ENCODE measurements around the gene UBR1. TPM values are rescaled to one million over a fixed set of nuclear protein-coding genes. Genes with fewer than 3 reads are reported as not detected.

UBR1 gene
- polyA plus RNA-seq, 2 of the 4 experiments (the other 2 are of a cell fraction), result 5.8 to 10.5 TPM

DNA sequence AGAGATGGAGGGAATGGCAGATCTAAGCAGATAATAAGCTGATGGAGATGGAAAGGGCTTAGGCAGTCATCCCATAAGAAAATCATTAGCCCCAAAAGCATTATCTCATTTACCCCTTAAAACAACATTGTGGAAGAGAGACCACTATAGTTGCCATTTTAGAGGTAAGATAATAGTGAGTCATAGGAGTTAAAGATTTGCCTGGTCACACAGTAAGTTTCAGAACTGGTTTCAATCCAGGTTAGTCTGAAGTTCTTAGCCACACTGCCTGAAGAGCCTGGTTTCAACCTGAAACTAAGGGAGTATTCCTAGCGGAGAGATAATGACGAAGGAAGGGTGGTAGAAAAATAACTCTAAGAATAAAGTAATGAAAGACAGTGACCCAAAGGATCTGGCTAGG lies 13.0 kb upstream of the UBR1 start:
- no peak for ATAC-seq
- CTCF ChIA-PET, result no interaction called here
- no peak for DNase-seq (ENCODE audit: low read depth in 1 of 2, low spot score in 1 of 2)
- H3K4me3 ChIP-seq, result no peak overlapping the region
- H3K9me3 ChIP-seq, result no peaks in the 10 kb centered on the region
- H3K4me1 ChIP-seq, result no peaks in the 10 kb centered on the region; the same call in 2 of the 3 replicates
- H3K27ac ChIP-seq, result no peak overlapping the region
- no peak for TF ChIP-seq ZFP36 (IDR thresholded peaks at IDR 0.05; ENCODE audit: borderline replicate concordance, partially characterized antibody)
- TF ChIP-seq KDM1A (IDR thresholded peaks at IDR 0.05; ENCODE audit: low read depth), result no peak
- H3K4me2 ChIP-seq, result no peak overlapping the region
- POLR2A ChIA-PET, result no interaction called here
- 74% methylated on average over 2 of the region's 2 CpGs for whole genome bisulfite sequencing (ENCODE audit: missing lambda C conversion rate)
- FAIRE-seq, result no peak

DNA sequence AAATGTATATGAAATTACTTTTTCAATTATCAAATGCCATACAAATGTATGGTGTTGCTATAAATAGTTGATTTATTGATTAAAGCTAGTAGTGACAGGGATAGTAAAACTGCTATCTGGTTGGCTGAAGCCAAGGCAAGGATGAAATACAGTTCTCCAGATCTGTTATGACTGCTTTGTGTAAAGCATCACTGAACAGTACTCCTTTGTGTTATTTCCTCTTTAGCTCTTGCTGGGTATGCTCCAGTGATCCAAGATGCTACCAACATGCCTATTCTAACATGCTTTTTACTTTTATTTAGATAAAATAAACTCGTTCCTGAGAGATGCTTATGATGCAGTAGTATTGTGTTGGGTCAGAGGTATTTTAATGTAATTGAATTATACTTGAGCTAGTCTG lies 12.4 kb upstream of the UBR1 start:
- no peak for DNase-seq (ENCODE audit: low read depth in 1 of 2, low spot score in 1 of 2)
- H3K27ac ChIP-seq, result no peak overlapping the region

DNA sequence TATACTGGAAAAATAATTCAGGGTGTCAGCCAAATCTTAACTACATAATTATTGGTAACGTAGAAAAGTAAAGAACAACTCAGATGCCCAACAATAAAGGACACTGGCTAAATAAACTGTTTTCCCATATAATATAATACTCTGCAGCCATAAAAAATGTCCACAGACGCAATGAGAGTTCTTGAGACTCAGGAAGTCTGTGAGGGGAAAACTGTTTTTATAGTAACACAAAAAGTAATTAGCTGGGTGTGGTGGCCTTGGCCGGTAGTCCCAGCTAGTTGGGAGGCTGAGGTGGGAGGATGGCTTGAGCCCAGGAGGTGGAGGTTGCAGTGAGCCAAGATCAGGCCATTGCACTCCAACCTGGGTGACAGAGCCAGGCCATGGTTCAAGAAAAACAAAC lies 5.5 kb upstream of the UBR1 start:
- ChIA-PET CTCF (no interaction called here), POLR2A (no interaction called here)
- H3K9me3 ChIP-seq, result no peaks in the 10 kb centered on the region
- H3K4me3 ChIP-seq, result no peak overlapping the region
- no peak overlapping the region for H3K4me2 ChIP-seq
- H3K27ac ChIP-seq, result no peak overlapping the region
- FAIRE-seq (no peak), DNase-seq (ENCODE audit: low read depth in 1 of 2, low spot score in 1 of 2) (no peak), ATAC-seq (no peak)
- TF ChIP-seq RNF2 (IDR thresholded peaks at IDR 0.05; ENCODE audit: borderline replicate concordance, low read depth) (no peak), EHMT2 (IDR thresholded peaks at IDR 0.05; ENCODE audit: low read depth) (no peak), RCOR1 (IDR thresholded peaks at IDR 0.05; ENCODE audit: low read depth, low read length) (no peak), SMC3 (IDR thresholded peaks at IDR 0.05) (no peak), MYC (IDR thresholded peaks at IDR 0.05; ENCODE audit: borderline replicate concordance, low read length) (no peak), ZSCAN20 (CRISPR knock-in tag; IDR thresholded peaks at IDR 0.05) (no peak), KDM1A (IDR thresholded peaks at IDR 0.05; ENCODE audit: low read depth) (no peak), CBX8 (IDR thresholded peaks at IDR 0.05) (no peak), PHF8 (IDR thresholded peaks at IDR 0.05; ENCODE audit: borderline replicate concordance, low read depth) (no peak), HOXB5 (CRISPR knock-in tag; IDR thresholded peaks at IDR 0.05) (no peak), GATA3 (IDR thresholded peaks at IDR 0.05; ENCODE audit: borderline replicate concordance) (no peak), ZNF302 (CRISPR knock-in tag; IDR thresholded peaks at IDR 0.05) (no peak)
- TF ChIP-seq, protein P1, sequence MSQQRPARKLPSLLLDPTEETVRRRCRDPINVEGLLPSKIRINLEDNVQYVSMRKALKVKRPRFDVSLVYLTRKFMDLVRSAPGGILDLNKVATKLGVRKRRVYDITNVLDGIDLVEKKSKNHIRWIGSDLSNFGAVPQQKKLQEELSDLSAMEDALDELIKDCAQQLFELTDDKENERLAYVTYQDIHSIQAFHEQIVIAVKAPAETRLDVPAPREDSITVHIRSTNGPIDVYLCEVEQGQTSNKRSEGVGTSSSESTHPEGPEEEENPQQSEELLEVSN (IDR thresholded peaks at IDR 0.05; ENCODE audit: borderline replicate concordance, low read depth), result no peak
- TF ChIP-seq, protein P2, sequence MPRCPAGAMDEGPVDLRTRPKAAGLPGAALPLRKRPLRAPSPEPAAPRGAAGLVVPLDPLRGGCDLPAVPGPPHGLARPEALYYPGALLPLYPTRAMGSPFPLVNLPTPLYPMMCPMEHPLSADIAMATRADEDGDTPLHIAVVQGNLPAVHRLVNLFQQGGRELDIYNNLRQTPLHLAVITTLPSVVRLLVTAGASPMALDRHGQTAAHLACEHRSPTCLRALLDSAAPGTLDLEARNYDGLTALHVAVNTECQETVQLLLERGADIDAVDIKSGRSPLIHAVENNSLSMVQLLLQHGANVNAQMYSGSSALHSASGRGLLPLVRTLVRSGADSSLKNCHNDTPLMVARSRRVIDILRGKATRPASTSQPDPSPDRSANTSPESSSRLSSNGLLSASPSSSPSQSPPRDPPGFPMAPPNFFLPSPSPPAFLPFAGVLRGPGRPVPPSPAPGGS (IDR thresholded peaks at IDR 0.05), result no peak
- TF ChIP-seq, protein P3, sequence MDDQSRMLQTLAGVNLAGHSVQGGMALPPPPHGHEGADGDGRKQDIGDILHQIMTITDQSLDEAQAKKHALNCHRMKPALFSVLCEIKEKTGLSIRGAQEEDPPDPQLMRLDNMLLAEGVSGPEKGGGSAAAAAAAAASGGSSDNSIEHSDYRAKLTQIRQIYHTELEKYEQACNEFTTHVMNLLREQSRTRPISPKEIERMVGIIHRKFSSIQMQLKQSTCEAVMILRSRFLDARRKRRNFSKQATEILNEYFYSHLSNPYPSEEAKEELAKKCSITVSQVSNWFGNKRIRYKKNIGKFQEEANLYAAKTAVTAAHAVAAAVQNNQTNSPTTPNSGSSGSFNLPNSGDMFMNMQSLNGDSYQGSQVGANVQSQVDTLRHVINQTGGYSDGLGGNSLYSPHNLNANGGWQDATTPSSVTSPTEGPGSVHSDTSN (IDR thresholded peaks at IDR 0.05), result no peak
- TF ChIP-seq, protein P4, sequence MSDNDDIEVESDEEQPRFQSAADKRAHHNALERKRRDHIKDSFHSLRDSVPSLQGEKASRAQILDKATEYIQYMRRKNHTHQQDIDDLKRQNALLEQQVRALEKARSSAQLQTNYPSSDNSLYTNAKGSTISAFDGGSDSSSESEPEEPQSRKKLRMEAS (IDR thresholded peaks at IDR 0.05), result no peak
- TF ChIP-seq, protein P5, sequence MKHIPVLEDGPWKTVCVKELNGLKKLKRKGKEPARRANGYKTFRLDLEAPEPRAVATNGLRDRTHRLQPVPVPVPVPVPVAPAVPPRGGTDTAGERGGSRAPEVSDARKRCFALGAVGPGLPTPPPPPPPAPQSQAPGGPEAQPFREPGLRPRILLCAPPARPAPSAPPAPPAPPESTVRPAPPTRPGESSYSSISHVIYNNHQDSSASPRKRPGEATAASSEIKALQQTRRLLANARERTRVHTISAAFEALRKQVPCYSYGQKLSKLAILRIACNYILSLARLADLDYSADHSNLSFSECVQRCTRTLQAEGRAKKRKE (CRISPR knock-in tag; IDR thresholded peaks at IDR 0.05; ENCODE audit: low read depth), result no peak
- 81% methylated on average over 3 of the region's 3 CpGs for WGBS (ENCODE audit: missing lambda C conversion rate)
- peaks cover 4% of the 10 kb centered on the region; the same call in 1 of the 3 replicates for H3K4me1 ChIP-seq

More for the DNA sequence above, 12.4 kb upstream of the UBR1 start:
- H3K9me3 ChIP-seq, result no peaks in the 10 kb centered on the region
- ATAC-seq (no peak), FAIRE-seq (no peak)
- TF ChIP-seq FOSL2 (IDR thresholded peaks at IDR 0.05) (no peak), FOSL2 (CRISPR knock-in tag; IDR thresholded peaks at IDR 0.05) (no peak), CEBPB (IDR thresholded peaks at IDR 0.05) (no peak), NFE2L2 (conservative IDR thresholded peaks at IDR 0.05; ENCODE audit: low read length) (no peak), ZNF302 (CRISPR knock-in tag; IDR thresholded peaks at IDR 0.05) (no peak), RFX5 (IDR thresholded peaks at IDR 0.05) (no peak), MYC (IDR thresholded peaks at IDR 0.05; ENCODE audit: borderline replicate concordance, low read length) (no peak), HOXB5 (CRISPR knock-in tag; IDR thresholded peaks at IDR 0.05) (no peak), EP300 (IDR thresholded peaks at IDR 0.05) (no peak), NR3C1 (IDR thresholded peaks at IDR 0.05) (no peak), MAFK (IDR thresholded peaks at IDR 0.05; ENCODE audit: partially characterized antibody) (no peak), JUNB (IDR thresholded peaks at IDR 0.05) (no peak), FOXS1 (CRISPR knock-in tag; IDR thresholded peaks at IDR 0.05) (no peak)
- TF ChIP-seq, protein P3 (IDR thresholded peaks at IDR 0.05), result no peak
- no peak overlapping the region for H3K4me3 ChIP-seq
- H3K4me2 ChIP-seq, result no peak overlapping the region
- H3K4me1 ChIP-seq, result no peaks in the 10 kb centered on the region; the same call in 2 of the 3 replicates
- WGBS (ENCODE audit: missing lambda C conversion rate), result 11% methylated on average over 1 of the region's 1 CpG
- POLR2A ChIA-PET, result no interaction called here
- CTCF ChIA-PET, result no interaction called here
